ENCODE measurements around the gene DHPS. TPM values are rescaled to one million over a fixed set of nuclear protein-coding genes. Genes with fewer than 3 reads are reported as not detected.

Gene DHPS
- total and polyA plus RNA-seq, 2 of the 4 experiments (the other 2 are of a cell fraction) = 82.8 to 85.0 TPM

DNA sequence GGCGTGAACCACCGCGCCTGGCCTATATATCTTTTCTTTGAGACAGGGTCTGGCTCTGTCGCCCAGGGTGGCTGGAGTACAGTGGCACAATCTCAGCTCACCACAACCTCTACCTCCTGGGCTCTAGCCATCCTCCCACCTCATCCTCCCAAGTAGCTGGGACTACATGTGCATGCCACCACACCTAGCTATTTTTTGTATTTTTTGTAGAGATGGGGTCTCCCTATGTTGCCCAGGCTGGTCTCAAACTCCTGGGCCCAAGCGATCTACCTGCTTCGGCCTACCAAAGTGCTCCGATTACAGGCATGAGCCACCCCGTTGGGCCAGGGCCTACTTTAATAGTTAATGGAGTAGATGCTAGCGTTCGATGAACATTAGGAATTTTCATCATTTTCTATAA is 38.6 kb upstream of the DHPS start:
- H2BK5ac ChIP-seq (ENCODE audit: low read depth, low read length, poor library complexity, severe bottlenecking) = no peak overlapping the region
- H3K4me3 ChIP-seq (ENCODE audit: insufficient read depth, low read depth, low read length) = peak overlapping the region; percentile 91; the same call in 1 of the 2 replicates
- H3K4ac ChIP-seq (ENCODE audit: low read depth, low read length) = peak overlapping the region; percentile 41
- no peaks in the 10 kb centered on the region for H3K27me3 ChIP-seq (ENCODE audit: control insufficient read depth, insufficient read depth, low read length)
- no peak for ATAC-seq (ENCODE audit: low read depth)
- TF ChIP-seq RAD21 (IDR thresholded peaks at IDR 0.05; ENCODE audit: low read length) (no peak), SMC3 (IDR thresholded peaks at IDR 0.05; ENCODE audit: low read depth, low read length) (no peak), MAFK (IDR thresholded peaks at IDR 0.05; ENCODE audit: low read depth, low read length) (no peak), MAZ (IDR thresholded peaks at IDR 0.05; ENCODE audit: borderline replicate concordance, low read depth, low read length) (no peak), CTCF (conservative IDR thresholded peaks at IDR 0.05; ENCODE audit: low read depth, low read length) (no peak), POLR2A (IDR thresholded peaks at IDR 0.05; ENCODE audit: low read depth, low read length) (no peak), NFE2L2 (IDR thresholded peaks at IDR 0.05; ENCODE audit: low read depth, low read length) (no peak), BHLHE40 (IDR thresholded peaks at IDR 0.05; ENCODE audit: low read depth, low read length) (no peak), USF2 (IDR thresholded peaks at IDR 0.05; ENCODE audit: low read depth, low read length) (no peak), ELK1 (IDR thresholded peaks at IDR 0.05; ENCODE audit: borderline replicate concordance, low read depth, low read length) (no peak), CHD1 (IDR thresholded peaks at IDR 0.05; ENCODE audit: low read depth, low read length) (no peak), RCOR1 (IDR thresholded peaks at IDR 0.05; ENCODE audit: insufficient replicate concordance, low read length) (no peak), MXI1 (IDR thresholded peaks at IDR 0.05; ENCODE audit: borderline replicate concordance, low read depth, low read length) (no peak), RFX5 (IDR thresholded peaks at IDR 0.05; ENCODE audit: low read depth, low read length) (no peak), CEBPB (IDR thresholded peaks at IDR 0.05; ENCODE audit: low read depth, low read length) (no peak), FOS (IDR thresholded peaks at IDR 0.05; ENCODE audit: low read depth, low read length) (no peak)
- H2AK5ac ChIP-seq (ENCODE audit: low read depth, low read length) = peak overlapping the region; percentile 20; the same call in 1 of the 2 replicates
- H4K91ac ChIP-seq (ENCODE audit: insufficient read depth, low read depth, low read length) = no peak overlapping the region
- peak overlapping the region; percentile 78 for H3K23ac ChIP-seq (ENCODE audit: low read depth, low read length)
- POLR2A ChIA-PET (ENCODE audit: unreplicated experiment) = no interaction called here
- peak overlapping the region; percentile 90; the same call in 1 of the 2 replicates for H3K14ac ChIP-seq (replicated peaks; ENCODE audit: low read depth, low read length)
- H2BK15ac ChIP-seq (ENCODE audit: low read depth, low read length) = no peak overlapping the region
- H3K9me3 ChIP-seq (ENCODE audit: control insufficient read depth, insufficient read depth, low read length) = no peaks in the 10 kb centered on the region
- no peak overlapping the region for H4K5ac ChIP-seq (ENCODE audit: low read depth, low read length)
- peaks cover 25% of the 10 kb centered on the region for H3K36me3 ChIP-seq (ENCODE audit: control insufficient read depth, insufficient read depth, low read length)
- H3K9me1 ChIP-seq (ENCODE audit: insufficient read depth, low read length) = peaks cover 10% of the 10 kb centered on the region; the same call in 1 of the 2 replicates
- H4K20me1 ChIP-seq (ENCODE audit: insufficient read depth, low read length) = peaks cover 15% of the 10 kb centered on the region
- peak overlapping the region; percentile 85; the same call in 1 of the 2 replicates for H3K27ac ChIP-seq (ENCODE audit: insufficient read depth, low read length)
- H3K4me2 ChIP-seq (ENCODE audit: low read depth, low read length) = peak overlapping the region; percentile 99
- no peak overlapping the region for H3K18ac ChIP-seq (ENCODE audit: low read depth, low read length)
- H3K9ac ChIP-seq (ENCODE audit: low read depth, low read length) = peak overlapping the region; percentile 92
- in situ Hi-C loops (cut with MboI; ENCODE audit: low sequenced_read_pairs) = no loop called here
- no CpG with 5 or more reads among the region's 10 CpGs for WGBS, 2 experiments (ENCODE audit: extremely low coverage in 2 of 2, insufficient read length in 1 of 2)
- CTCF ChIA-PET = no interaction called here
- no peak overlapping the region for H2BK120ac ChIP-seq (ENCODE audit: low read depth, low read length)
- no TSS peak for BruUV-seq (replicated peaks)
- H3K56ac ChIP-seq (ENCODE audit: extremely low read depth, insufficient read depth, low read length) = peak overlapping the region; percentile 66; the same call in 1 of the 2 replicates
- peaks cover 4% of the 10 kb centered on the region for H3K4me1 ChIP-seq (ENCODE audit: control insufficient read depth, insufficient read depth, low read length)
- peaks cover 22 to 72% of the 10 kb centered on the region in 2 experiments for H3K79me1 ChIP-seq (ENCODE audit: low read depth in 1 of 2, low read length in 2 of 2)
- intact Hi-C loops (cut with micrococcal nuclease) = no loop called here
- dilution Hi-C loops (cut with HindIII; ENCODE audit: low sequenced_read_pairs, unreplicated experiment) = no loop called here
- H2BK20ac ChIP-seq (ENCODE audit: low read depth, low read length) = no peak overlapping the region
- peak overlapping the region; percentile 18 to 95; a peak in 2 of 4 replicates for H4K8ac ChIP-seq (ENCODE audit: low read depth in 2 of 2, low read length in 2 of 2)
- peak overlapping the region; percentile 100 for H2AK9ac ChIP-seq (replicated peaks; ENCODE audit: low read depth, low read length, poor library complexity)
- DNase-seq = no peak
- H2AFZ ChIP-seq (replicated peaks; ENCODE audit: low read length, poor library complexity) = no peak overlapping the region
